HG03196 (cell line): ENCODE measurements around the gene PTK7.

Experiments
- ATAC-seq: cut with Tn5 transposase; IDR thresholded peaks from one replicate; pipeline ENCODE4 v1.9.1; 2021; ENCODE audit not compliant: unreplicated experiment

PTK7 gene

GRCh38 chr6:43175676-43176422 lies 99.7 kb downstream of the PTK7 start:
- no peak for ATAC-seq

GRCh38 chr6:43176423-43176786 lies 100.3 kb downstream of the PTK7 start:
- no peak for ATAC-seq

DNA sequence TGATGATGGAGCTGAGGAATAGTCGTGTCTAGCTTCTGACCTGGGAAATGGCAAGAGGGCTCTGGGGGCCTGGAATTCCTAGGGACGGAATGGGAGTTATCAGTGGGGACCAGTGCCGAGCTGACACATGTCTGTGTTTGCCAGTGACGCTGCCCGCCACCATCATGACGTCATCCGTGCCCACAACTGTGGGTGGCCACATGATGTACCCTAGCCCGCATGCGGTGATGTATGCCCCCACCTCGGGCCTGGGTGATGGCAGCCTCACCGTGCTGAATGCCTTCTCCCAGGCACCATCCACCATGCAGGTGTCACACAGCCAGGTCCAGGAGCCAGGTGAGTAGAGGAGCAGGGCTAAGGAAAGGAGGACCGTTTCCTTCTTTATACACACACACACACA lies 102.0 kb downstream of the PTK7 start:
- ATAC-seq: no peak

GRCh38 chr6:43178951-43179830 lies 103.1 kb downstream of the PTK7 start:
- no peak for ATAC-seq

DNA sequence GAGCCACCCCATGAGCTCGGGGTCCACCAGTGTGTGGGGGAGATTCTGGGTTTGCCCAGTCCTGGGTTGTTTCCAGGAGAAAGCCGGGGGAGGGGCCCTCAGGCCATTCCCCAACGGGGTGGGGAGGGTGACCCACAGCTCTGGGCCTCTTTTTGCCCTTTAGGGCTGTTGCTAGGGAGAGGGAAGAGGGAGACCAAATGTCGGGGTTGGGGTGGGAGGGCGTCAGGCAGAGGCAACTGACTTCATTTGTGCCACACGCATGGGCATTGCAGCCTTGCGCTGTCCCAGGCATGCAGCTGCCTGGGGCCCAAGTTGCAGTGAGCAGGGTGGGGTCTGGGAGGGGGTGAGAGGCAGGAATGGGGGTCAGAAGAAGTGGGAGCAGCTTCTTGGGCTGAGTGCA lies 103.9 kb downstream of the PTK7 start:
- no peak for ATAC-seq

- no peak for ATAC-seq
Observed at GRCh38 chr6:43180985-43181384, 104.9 kb downstream of the PTK7 start.

DNA sequence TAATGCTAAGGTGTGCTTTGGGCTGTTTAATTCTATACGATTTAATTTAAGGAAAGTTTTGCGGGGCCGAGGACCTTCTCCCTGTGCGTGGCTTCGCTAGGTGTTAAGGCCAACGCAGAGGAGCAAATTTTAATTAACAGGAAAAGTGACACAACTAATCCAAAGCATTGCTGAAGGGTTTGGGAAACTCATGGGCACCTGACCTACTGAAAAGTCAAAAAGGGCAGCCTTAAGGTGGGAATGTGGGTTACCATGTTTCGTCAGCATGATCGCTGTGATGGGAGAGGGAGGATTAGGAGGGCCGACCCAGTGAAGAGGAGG lies 105.5 kb downstream of the PTK7 start:
- ATAC-seq: no peak

- ATAC-seq: peak; percentile 81
Observed at GRCh38 chr6:43181942-43182860, 106.1 kb downstream of the PTK7 start, which contains the start of gene CUL9. Gene CUL9 (plus strand): TSS chr6:43182196. CDS start chr6:43184311, 2,115 bp downstream.

- ATAC-seq: no peak
Observed at GRCh38 chr6:43183441-43183840, 107.3 kb downstream of the PTK7 start.

- ATAC-seq: no peak
Observed at GRCh38 chr6:43184268-43184985, 108.3 kb downstream of the PTK7 start.

- ATAC-seq: no peak
Observed at GRCh38 chr6:43185391-43185985, 109.4 kb downstream of the PTK7 start.

GRCh38 chr6:43186019-43186418 lies 109.9 kb downstream of the PTK7 start:
- no peak for ATAC-seq

GRCh38 chr6:43186706-43187105 lies 110.6 kb downstream of the PTK7 start:
- ATAC-seq: no peak

GRCh38 chr6:43187821-43188220 lies 111.7 kb downstream of the PTK7 start:
- no peak for ATAC-seq

DNA sequence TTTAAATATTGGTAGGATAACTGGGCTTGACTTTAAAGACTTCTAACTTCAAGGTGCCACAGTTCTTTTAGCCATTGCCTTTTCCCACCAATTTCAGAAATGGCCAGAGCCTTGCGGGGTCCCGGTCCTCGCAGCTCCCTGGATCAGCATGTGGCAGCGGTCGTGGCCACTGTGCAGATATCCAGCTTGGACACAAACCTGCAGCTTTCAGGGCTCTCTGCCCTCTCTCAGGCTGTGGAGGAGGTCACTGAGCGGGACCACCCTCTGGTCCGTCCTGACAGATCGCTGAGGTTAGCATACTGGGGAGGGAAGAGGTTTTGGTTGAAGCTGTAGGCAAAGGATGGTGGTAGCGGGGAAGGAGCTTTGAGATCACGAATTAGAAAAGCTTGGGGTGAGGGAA lies 112.3 kb downstream of the PTK7 start:
- ATAC-seq: no peak

DNA sequence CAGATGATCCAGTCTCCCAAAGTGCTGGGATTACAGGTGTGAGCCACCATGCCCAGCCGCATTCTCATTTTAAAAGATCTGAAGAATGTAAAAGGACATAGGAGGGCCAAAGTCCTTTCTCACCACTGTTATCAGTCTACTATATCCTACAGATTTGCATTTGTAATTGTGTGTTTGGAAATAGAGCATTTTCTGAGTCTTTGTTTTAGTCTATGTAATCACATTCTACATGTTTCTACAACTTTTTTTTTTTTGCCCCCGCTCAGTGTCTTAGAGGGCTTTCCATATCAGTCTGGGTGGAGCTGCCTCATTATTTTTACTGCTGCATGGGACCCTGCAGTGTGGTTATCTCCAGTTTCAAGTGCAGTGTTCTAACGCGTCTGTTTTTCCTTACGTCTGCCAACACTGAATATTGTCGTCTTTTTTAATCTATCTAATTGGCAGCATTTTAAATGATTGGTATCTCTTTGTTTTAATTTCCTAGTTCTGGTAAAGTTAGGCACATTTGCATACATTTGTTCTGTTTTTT lies 113.7 kb downstream of the PTK7 start:
- no peak for ATAC-seq

GRCh38 chr6:43192911-43193310 lies 116.8 kb downstream of the PTK7 start:
- no peak for ATAC-seq

- ATAC-seq: no peak
Observed at GRCh38 chr6:43193929-43194328, 117.8 kb downstream of the PTK7 start.

- no peak for ATAC-seq
Observed at GRCh38 chr6:43196337-43196736, 120.2 kb downstream of the PTK7 start.

DNA sequence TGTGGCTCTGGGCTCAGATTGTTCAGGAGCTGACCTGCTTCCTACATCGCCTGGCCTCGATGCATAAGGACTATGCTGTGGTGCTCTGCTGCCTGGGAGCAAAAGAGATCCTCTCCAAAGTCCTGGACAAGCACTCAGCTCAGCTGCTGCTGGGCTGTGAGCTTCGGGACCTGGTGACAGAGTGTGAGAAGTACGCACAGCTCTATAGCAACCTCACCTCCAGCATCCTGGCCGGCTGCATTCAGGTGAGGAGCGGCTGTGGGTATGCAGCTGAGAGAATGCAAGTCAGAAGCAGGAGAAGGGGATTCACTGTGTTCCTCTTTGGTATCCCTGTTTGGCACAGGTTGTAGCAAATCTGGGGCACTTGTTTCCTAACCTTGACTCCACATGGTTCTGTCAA lies 123.8 kb downstream of the PTK7 start:
- no peak for ATAC-seq
